Endothelial cell of umbilical vein (primary cell): ENCODE measurements around the gene MVK. TPM values are rescaled to one million over a fixed set of nuclear protein-coding genes. Genes with fewer than 3 reads are reported as not detected.

Experiments used
- BruUV-seq: library from RNA; stranded (reverse); fragments of 400-500 nt; replicated peaks from 2 replicates; lab custom pipeline; 2021; lab: Mats Ljungman, UMichigan
- CTCF ChIA-PET: fragments of 300-600, 350-600 bp; sonication (Branson Sonifier 250); formaldehyde crosslinking; loops from one replicate; lab custom pipeline; 2021; ENCODE audit warnings: antibody characterized with exemption, inconsistent platforms; lab: Charles Lee
- POLR2A ChIA-PET: fragments of 300-600, 350-600 bp; sonication (Branson Sonifier 250); formaldehyde crosslinking; loops from one replicate; lab custom pipeline; 2021; ENCODE audit warnings: antibody characterized with exemption, inconsistent platforms; lab: Charles Lee
- DNase-seq: peaks from one replicate; pipeline ENCODE4 v3.0.0-alpha.2; 2011; ENCODE audit warnings: low read depth, low spot score
- FAIRE-seq: peaks from 2 replicates; lab custom pipeline; 2011; peaks lifted over from hg19 to GRCh38; lab: Jason Lieb, UNC
- H2AFZ ChIP-seq: 2 replicates; pipeline ENCODE4 v1.6.0; 2012; ENCODE audit warnings: low read depth, low read length, control low read depth, inconsistent platforms
- H3K27ac ChIP-seq: 2 replicates; pipeline ENCODE4 v1.5.1; 2011; ENCODE audit warnings: low read depth, mild to moderate bottlenecking, control low read depth, low read length, moderate library complexity; ENCODE audit not compliant: insufficient read depth
- H3K27me3 ChIP-seq, 2 experiments: 2 replicates each; pipeline versions ENCODE4 v1.6.0 to v1.6.1; 2011; ENCODE audit warnings: low read length in 2 of 2, mixed read lengths in 1 of 2; ENCODE audit not compliant: control insufficient read depth in 2 of 2, insufficient read depth in 2 of 2
- H3K36me3 ChIP-seq, 2 experiments: 2 replicates in 1 of 2; 3 replicates in 1 of 2; pipeline ENCODE4 v1.5.1; 2011; ENCODE audit warnings: low read length in 2 of 2, mild to moderate bottlenecking in 1 of 2, moderate library complexity in 1 of 2; ENCODE audit not compliant: control insufficient read depth in 2 of 2, insufficient read depth in 2 of 2; ENCODE audit errors: extremely low read depth in 1 of 2
- H3K4me1 ChIP-seq: 3 replicates; pipeline ENCODE4 v1.5.1; 2011; ENCODE audit warnings: mild to moderate bottlenecking, low read length; ENCODE audit not compliant: control insufficient read depth, insufficient read depth; ENCODE audit errors: extremely low read depth
- H3K4me2 ChIP-seq: 2 replicates; pipeline ENCODE4 v1.6.1; 2011; ENCODE audit warnings: low read length, control low read depth, mixed read lengths; ENCODE audit not compliant: insufficient read depth
- H3K4me3 ChIP-seq, 3 experiments: fragments of 200-600 bp in 1 of 3; sonication (generic), shearing (Covaris generic) in 1 of 3; replicated peaks in 1 of 3; 2 replicates each; pipeline ENCODE4 v1.5.1; 2011 to 2016; ENCODE audit warnings: control low read depth in 3 of 3, low read length in 3 of 3, mild to moderate bottlenecking in 2 of 3, inconsistent platforms in 1 of 3, low read depth in 1 of 3, moderate library complexity in 1 of 3; ENCODE audit not compliant: insufficient read depth in 1 of 3
- H3K79me2 ChIP-seq: 2 replicates; pipeline ENCODE4 v1.6.0; 2012; ENCODE audit warnings: low read length, inconsistent platforms; ENCODE audit not compliant: control insufficient read depth, insufficient read depth
- H3K9ac ChIP-seq: replicated peaks from 2 replicates; pipeline ENCODE3; 2011; ENCODE audit warnings: low read length, control low read depth; ENCODE audit not compliant: insufficient read depth; ENCODE audit errors: extremely low read depth
- H3K9me1 ChIP-seq: replicated peaks from 3 replicates; pipeline ENCODE4 v1.6.0; 2011; ENCODE audit warnings: mild to moderate bottlenecking, low read length; ENCODE audit not compliant: control insufficient read depth, insufficient read depth; ENCODE audit errors: extremely low read depth
- H3K9me3 ChIP-seq: replicated peaks from 2 replicates; pipeline ENCODE4 v1.5.1; 2012; ENCODE audit warnings: low read length, inconsistent platforms; ENCODE audit not compliant: control insufficient read depth, insufficient read depth
- H4K20me1 ChIP-seq: replicated peaks from 2 replicates; pipeline ENCODE3; 2011; ENCODE audit warnings: mild to moderate bottlenecking, low read length; ENCODE audit not compliant: control insufficient read depth, insufficient read depth; ENCODE audit errors: extremely low read depth
- EZH2 ChIP-seq: IDR thresholded peaks from 2 replicates; pipeline ENCODE4 v1.6.1; 2012; ENCODE audit warnings: borderline replicate concordance, low read depth, mild to moderate bottlenecking, moderate library complexity, low read length, inconsistent platforms; ENCODE audit not compliant: severe bottlenecking
- FOS ChIP-seq: IDR thresholded peaks from 2 replicates; pipeline ENCODE4 v1.6.1; 2011; ENCODE audit warnings: mild to moderate bottlenecking, low read length, moderate library complexity, borderline replicate concordance; ENCODE audit not compliant: insufficient read depth
- GATA2 ChIP-seq: IDR thresholded peaks from 2 replicates; pipeline ENCODE4 v1.7.0; 2011; ENCODE audit warnings: low read depth, mild to moderate bottlenecking, moderate library complexity, mixed read lengths, low read length; ENCODE audit not compliant: insufficient read length, insufficient read depth
- JUN ChIP-seq: IDR thresholded peaks from 2 replicates; pipeline ENCODE4 v1.6.1; 2011; ENCODE audit warnings: borderline replicate concordance, low read depth; ENCODE audit not compliant: insufficient read length, insufficient read depth
- MYC ChIP-seq: IDR thresholded peaks from one replicate; pipeline ENCODE4 v1.6.1; 2011; ENCODE audit warnings: mild to moderate bottlenecking, low read depth, low read length
- POLR2A ChIP-seq: IDR thresholded peaks from 2 replicates; pipeline ENCODE4 v1.6.1; 2012; ENCODE audit warnings: low read depth, mild to moderate bottlenecking, control low read depth, low read length
- POLR2AphosphoS5 ChIP-seq: IDR thresholded peaks from 2 replicates; pipeline ENCODE4 v1.6.1; 2012; ENCODE audit warnings: low read depth, mild to moderate bottlenecking, control low read depth, low read length, moderate library complexity; ENCODE audit not compliant: insufficient read depth
- dilution Hi-C: fragments of 300-500 bp; cut with MboI; formaldehyde crosslinking; loops from one replicate; pipeline ENCODE4 v1.15.0; 2019; ENCODE audit warnings: low sequenced_read_pairs; ENCODE audit not compliant: extremely low pct_ligation_motif_present
- intact Hi-C: fragments of 100-400 bp; cut with micrococcal nuclease; formaldehyde crosslinking; loops from one replicate; pipeline ENCODE4 v1.10.0; 2022
- polyA plus RNA-seq, 4 experiments: library from polyadenylated mRNA; depleted of rRNA in 3 of 4; stranded (reverse) in 3 of 4; unstranded in 1 of 4; fragments of >200 nt; gene quantifications; 2 replicates each; pipeline versions ENCODE4 v1.2.1 to v1.2.3, GENCODE V29; 2011 to 2012; ENCODE audit warnings: missing spikeins in 1 of 4
- total RNA-seq: library from RNA; stranded (reverse); gene quantifications from 2 replicates; pipeline ENCODE4 v1.2.3, GENCODE V29; 2021
- TF ChIP-seq, protein P1 (sequence below): IDR thresholded peaks from 2 replicates; pipeline ENCODE4 v1.6.1; 2011; ENCODE audit not compliant: insufficient read depth, insufficient read length
- TF ChIP-seq, protein P2 (sequence below), 2 donors: IDR thresholded peaks; 1 replicate in 1 of 2; 2 replicates in 1 of 2; pipeline ENCODE4 v1.5.1; 2011; ENCODE audit warnings: low read length in 2 of 2, mild to moderate bottlenecking in 2 of 2, moderate library complexity in 2 of 2, control low read depth in 1 of 2, inconsistent platforms in 1 of 2, low read depth in 1 of 2; ENCODE audit not compliant: insufficient read depth in 1 of 2; ENCODE audit errors: extremely low read depth in 1 of 2

Gene MVK
- total and polyA plus RNA-seq, 2 donors (not counting 3 experiments of a cell fraction or from before 2014, with no cell fraction given), result 32.6 to 42.6 TPM

DNA sequence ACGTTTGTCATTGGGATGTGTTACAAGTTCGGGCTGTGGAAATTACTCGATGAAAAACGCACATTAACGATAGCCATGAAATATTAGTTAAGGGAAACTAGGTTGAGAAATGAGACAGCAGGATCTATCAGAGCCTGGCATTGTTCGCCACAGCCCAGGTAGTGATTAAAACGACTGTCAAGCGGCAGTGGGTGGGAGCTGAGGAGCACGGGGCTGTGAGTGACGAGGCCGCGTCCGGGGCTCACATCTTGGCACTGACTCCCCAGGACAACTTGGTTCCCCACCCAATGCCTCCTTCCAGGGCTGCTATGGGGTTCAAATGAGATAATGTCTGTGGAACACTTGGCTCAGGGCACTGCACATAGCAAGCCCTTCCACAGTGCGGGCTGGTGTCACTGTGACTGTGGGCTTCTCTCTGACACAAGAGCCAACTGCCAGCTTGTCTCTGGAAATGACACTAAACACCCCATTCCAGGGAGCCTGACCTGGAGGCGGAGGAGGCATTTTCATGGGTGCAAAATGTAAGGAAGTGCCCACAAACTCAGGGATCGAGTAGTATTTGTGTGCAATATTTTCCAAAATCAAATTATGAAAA, 19.6 kb upstream of the MVK start:
- no peak overlapping the region for H3K4me2 ChIP-seq
- H4K20me1 ChIP-seq, result no peaks in the 10 kb centered on the region
- H3K9ac ChIP-seq, result no peak overlapping the region
- FAIRE-seq, result no peak
- no peaks in the 10 kb centered on the region for H3K79me2 ChIP-seq
- TF ChIP-seq, protein P1, sequence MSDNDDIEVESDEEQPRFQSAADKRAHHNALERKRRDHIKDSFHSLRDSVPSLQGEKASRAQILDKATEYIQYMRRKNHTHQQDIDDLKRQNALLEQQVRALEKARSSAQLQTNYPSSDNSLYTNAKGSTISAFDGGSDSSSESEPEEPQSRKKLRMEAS, result no peak
- TF ChIP-seq FOS (no peak), EZH2 (no peak), GATA2 (no peak), MYC (no peak), POLR2A (no peak), JUN (no peak), POLR2AphosphoS5 (no peak)
- TF ChIP-seq, protein P2, sequence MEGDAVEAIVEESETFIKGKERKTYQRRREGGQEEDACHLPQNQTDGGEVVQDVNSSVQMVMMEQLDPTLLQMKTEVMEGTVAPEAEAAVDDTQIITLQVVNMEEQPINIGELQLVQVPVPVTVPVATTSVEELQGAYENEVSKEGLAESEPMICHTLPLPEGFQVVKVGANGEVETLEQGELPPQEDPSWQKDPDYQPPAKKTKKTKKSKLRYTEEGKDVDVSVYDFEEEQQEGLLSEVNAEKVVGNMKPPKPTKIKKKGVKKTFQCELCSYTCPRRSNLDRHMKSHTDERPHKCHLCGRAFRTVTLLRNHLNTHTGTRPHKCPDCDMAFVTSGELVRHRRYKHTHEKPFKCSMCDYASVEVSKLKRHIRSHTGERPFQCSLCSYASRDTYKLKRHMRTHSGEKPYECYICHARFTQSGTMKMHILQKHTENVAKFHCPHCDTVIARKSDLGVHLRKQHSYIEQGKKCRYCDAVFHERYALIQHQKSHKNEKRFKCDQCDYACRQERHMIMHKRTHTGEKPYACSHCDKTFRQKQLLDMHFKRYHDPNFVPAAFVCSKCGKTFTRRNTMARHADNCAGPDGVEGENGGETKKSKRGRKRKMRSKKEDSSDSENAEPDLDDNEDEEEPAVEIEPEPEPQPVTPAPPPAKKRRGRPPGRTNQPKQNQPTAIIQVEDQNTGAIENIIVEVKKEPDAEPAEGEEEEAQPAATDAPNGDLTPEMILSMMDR (IDR thresholded peaks at IDR 0.05; ENCODE audit: extremely low read depth in 1 of 2, insufficient read depth in 1 of 2, low read depth in 1 of 2, low read length in 2 of 2), result no peak
- no peak overlapping the region for H3K27ac ChIP-seq
- H3K9me1 ChIP-seq, result no peaks in the 10 kb centered on the region
- no peak for DNase-seq
- dilution Hi-C loops, result no loop called here
- intact Hi-C loops, result no loop called here
- BruUV-seq, result no TSS peak
- CTCF ChIA-PET, result no interaction called here
- H3K36me3 ChIP-seq, result no peaks in the 10 kb centered on the region
- no peak overlapping the region for H3K4me3 ChIP-seq
- peaks cover 0 to 2% of the 10 kb centered on the region in 2 experiments for H3K27me3 ChIP-seq
- POLR2A ChIA-PET, result no interaction called here
- H2AFZ ChIP-seq, result no peak overlapping the region
- no peaks in the 10 kb centered on the region for H3K9me3 ChIP-seq
- no peaks in the 10 kb centered on the region for H3K4me1 ChIP-seq
